HepG2 (cell line): ENCODE data around the gene CAPN2. TPM values are rescaled to one million over a fixed set of nuclear protein-coding genes. Genes with fewer than 3 reads are reported as not detected.

Experiments
- ATAC-seq: fragments of 200-7000 bp; cut with Tn5 transposase; 3 replicates; pipeline ENCODE4 v1.9.1; 2020; ENCODE audit warnings: mild to moderate bottlenecking, moderate library complexity
- BruUV-seq: library from RNA; stranded (reverse); fragments of 400-500 nt; replicated peaks from 2 replicates; lab custom pipeline; 2021; lab: Mats Ljungman, UMichigan
- CTCF ChIA-PET: fragments of 300-600 bp; formaldehyde crosslinking; extraction: SDS; loops from one replicate; lab custom pipeline; 2021; ENCODE audit warnings: low total read pairs, inconsistent platforms, low intra/inter-chr PET ratio; lab: Yijun Ruan, JAX
- POLR2A ChIA-PET: fragments of 350-600 bp; sonication (Branson Sonifier 250); formaldehyde crosslinking; loops from one replicate; lab custom pipeline; 2020; ENCODE audit warnings: antibody characterized with exemption, inconsistent platforms; lab: Yijun Ruan, JAX
- DNase-seq: peaks from one replicate; pipeline ENCODE4 v3.0.0-alpha.2; 2015; ENCODE audit warnings: low spot score
- FAIRE-seq: peaks from 3 replicates; lab custom pipeline; 2011; peaks lifted over from hg19 to GRCh38; lab: Jason Lieb, UNC
- H2AFZ ChIP-seq: one replicate; pipeline ENCODE4 v1.6.1; 2011; ENCODE audit warnings: low read length, inconsistent platforms
- H3K27ac ChIP-seq: fragments of 300-600 bp; 3 replicates; pipeline ENCODE4 v1.8.0; 2011; ENCODE audit warnings: mixed run types, mild to moderate bottlenecking, mixed read lengths, low read length, inconsistent platforms; ENCODE audit not compliant: insufficient read depth; ENCODE audit errors: extremely low read length
- H3K27me3 ChIP-seq, 2 experiments: fragments of 200-600 bp in 1 of 2; 2 replicates in 1 of 2; 3 replicates in 1 of 2; pipeline versions ENCODE4 v1.6.0 to v1.8.0; 2011; ENCODE audit warnings: low read length in 2 of 2, mild to moderate bottlenecking in 2 of 2, moderate library complexity in 2 of 2, inconsistent platforms in 1 of 2; ENCODE audit not compliant: insufficient read depth in 2 of 2, control insufficient read depth in 1 of 2
- H3K36me3 ChIP-seq, 2 experiments: fragments of 200-600 bp in 1 of 2; replicated peaks in 1 of 2; 2 replicates in 1 of 2; 3 replicates in 1 of 2; pipeline versions ENCODE4 v1.5.1 to v1.8.0; 2011; ENCODE audit warnings: low read length in 2 of 2, inconsistent platforms in 1 of 2; ENCODE audit not compliant: insufficient read depth in 2 of 2, control insufficient read depth in 1 of 2
- H3K4me1 ChIP-seq: 2 replicates; pipeline ENCODE4 v1.5.1; 2012; ENCODE audit warnings: low read length, inconsistent platforms; ENCODE audit not compliant: insufficient read depth
- H3K4me2 ChIP-seq: 2 replicates; pipeline ENCODE4 v1.6.0; 2011; ENCODE audit warnings: low read depth, low read length, inconsistent platforms
- H3K4me3 ChIP-seq, 3 experiments: fragments of 200-600 bp in 1 of 3; sonication (generic), shearing (Covaris generic) in 1 of 3; replicated peaks in 1 of 3; 2 replicates each; pipeline ENCODE4 v1.5.1; 2011 to 2016; ENCODE audit warnings: low read length in 3 of 3, inconsistent platforms in 2 of 3, low read depth in 2 of 3, mild to moderate bottlenecking in 2 of 3, control low read depth in 1 of 3, mixed read lengths in 1 of 3; ENCODE audit not compliant: insufficient read depth in 1 of 3
- H3K79me2 ChIP-seq: one replicate; pipeline ENCODE4 v1.6.1; 2011; ENCODE audit warnings: low read length, inconsistent platforms; ENCODE audit not compliant: insufficient read depth
- H3K9ac ChIP-seq: 2 replicates; pipeline ENCODE4 v1.6.0; 2011; ENCODE audit warnings: mild to moderate bottlenecking, low read depth, low read length, inconsistent platforms; ENCODE audit not compliant: insufficient read depth
- H3K9me3 ChIP-seq: 2 replicates; pipeline ENCODE4 v1.5.1; 2012; ENCODE audit warnings: mild to moderate bottlenecking, low read length
- H4K20me1 ChIP-seq: 2 replicates; pipeline ENCODE4 v1.6.0; 2011; ENCODE audit warnings: inconsistent platforms, mild to moderate bottlenecking, low read length, moderate library complexity; ENCODE audit not compliant: insufficient read depth
- AFF4 ChIP-seq: sonication (generic); formaldehyde crosslinking; IDR thresholded peaks from 2 replicates; pipeline ENCODE4 v1.4.0; 2020; ENCODE audit warnings: missing genetic modification reagents
- EEA1 ChIP-seq: sonication (generic); formaldehyde crosslinking; IDR thresholded peaks from 2 replicates; pipeline ENCODE4 v1.5.1; 2020; ENCODE audit warnings: mild to moderate bottlenecking, missing genetic modification reagents, borderline replicate concordance
- IKZF5 ChIP-seq: IDR thresholded peaks from 2 replicates; pipeline ENCODE4 v1.6.1; 2018; ENCODE audit warnings: missing genetic modification reagents, mild to moderate bottlenecking, missing compliant biosample characterization
- KLF9 ChIP-seq: IDR thresholded peaks from 2 replicates; pipeline ENCODE4 v1.6.1; 2016; ENCODE audit warnings: low read depth
- KMT2B ChIP-seq: IDR thresholded peaks from 2 replicates; pipeline ENCODE4 v1.6.1; 2016; ENCODE audit warnings: missing genetic modification reagents, missing compliant biosample characterization
- NR2F2 ChIP-seq: IDR thresholded peaks from 2 replicates; pipeline ENCODE4 v1.6.1; 2012; ENCODE audit warnings: low read depth, inconsistent platforms, borderline replicate concordance
- ONECUT2 ChIP-seq: sonication (generic); formaldehyde crosslinking; IDR thresholded peaks from 2 replicates; pipeline ENCODE4 v1.4.0; 2020; ENCODE audit warnings: missing genetic modification reagents
- RXRB ChIP-seq: IDR thresholded peaks from 2 replicates; pipeline ENCODE4 v1.6.1; 2016; ENCODE audit warnings: borderline replicate concordance, missing genetic modification reagents, missing compliant biosample characterization
- SALL2 ChIP-seq: sonication (generic); formaldehyde crosslinking; IDR thresholded peaks from 2 replicates; pipeline ENCODE4 v1.8.1; 2023; ENCODE audit warnings: mild to moderate bottlenecking, missing genetic modification reagents, inconsistent platforms
- SP140L ChIP-seq: sonication (generic); formaldehyde crosslinking; IDR thresholded peaks from 2 replicates; pipeline ENCODE4 v1.4.0; 2020; ENCODE audit warnings: missing genetic modification reagents, borderline replicate concordance
- TAF1 ChIP-seq: sonication (generic); formaldehyde crosslinking; IDR thresholded peaks from 2 replicates; pipeline ENCODE4 v1.4.0; 2020; ENCODE audit warnings: missing genetic modification reagents
- ZNF552 ChIP-seq: sonication (generic); formaldehyde crosslinking; IDR thresholded peaks from 2 replicates; pipeline ENCODE4 v1.9.0; 2022; ENCODE audit warnings: missing genetic modification reagents, mild to moderate bottlenecking, borderline replicate concordance
- WGBS: methylation state at CpG from one replicate; pipeline ENCODE4 v1.1.6; 2017; ENCODE audit warnings: low lambda C conversion rate; 5-methylcytosine and 5-hydroxymethylcytosine counted together
- in situ Hi-C: cut with HindIII; loops from 2 replicates; pipeline ENCODE4 v1.10.0; 2017; ENCODE audit warnings: low pct_unique_long_range_greater_than_20kb; ENCODE audit not compliant: extremely low pct_ligation_motif_present
- intact Hi-C: fragments of 100-400 bp; cut with micrococcal nuclease; formaldehyde crosslinking; loops from one replicate; pipeline ENCODE4 v1.10.0; 2022; ENCODE audit not compliant: unreplicated experiment
- polyA plus RNA-seq, 8 experiments: library from polyadenylated mRNA; depleted of rRNA in 3 of 8; stranded (reverse) in 7 of 8; unstranded in 1 of 8; fragments of >200 nt; fragmentation: Illumina TruSeq in 4 of 8; extraction: Trizol in 4 of 8; gene quantifications; 2 replicates each; pipeline versions ENCODE4 v1.2.1 to v1.2.3, GENCODE V29; 2011 to 2016; ENCODE audit warnings: low read depth in 4 of 8, missing spikeins in 1 of 8, mixed read lengths in 1 of 8; ENCODE audit not compliant: insufficient read depth in 1 of 8
- total RNA-seq, 5 experiments: library from RNA; depleted of rRNA; stranded (reverse); fragments of >200 nt; fragmentation: Illumina TruSeq; extraction: Trizol; gene quantifications; 2 replicates each; pipeline ENCODE4 v1.2.3, GENCODE V29; 2016; ENCODE audit warnings: low read depth in 1 of 5
- TF ChIP-seq, protein P1 (sequence below): sonication (generic); formaldehyde crosslinking; IDR thresholded peaks from 2 replicates; pipeline ENCODE4 v1.8.0; 2022; ENCODE audit warnings: mild to moderate bottlenecking, missing genetic modification reagents, borderline replicate concordance
- TF ChIP-seq, protein P2 (sequence below): sonication (generic); formaldehyde crosslinking; IDR thresholded peaks from 2 replicates; pipeline ENCODE4 v1.5.1; 2020; ENCODE audit warnings: mild to moderate bottlenecking, missing genetic modification reagents, borderline replicate concordance
- TF ChIP-seq, protein P3 (sequence below): sonication (generic); formaldehyde crosslinking; IDR thresholded peaks from 2 replicates; pipeline ENCODE4 v1.5.0; 2020; ENCODE audit warnings: missing genetic modification reagents

CAPN2 gene
- total and polyA plus RNA-seq, 2 of the 13 experiments (the other 11 are each of a cell fraction or from before 2014, with no cell fraction given): 6.2 to 7.4 TPM

- FAIRE-seq (no peak), DNase-seq (no peak), ATAC-seq (no peak)
- Histone ChIP-seq H3K4me3 (no peak overlapping the region), H3K27me3 (0 out of 5 replicates have a peak, but pooled peaks cover 0 to 2% of the 10 kb centered on the region in 2 experiments), H3K9me3 (no peaks in the 10 kb centered on the region), H3K9ac (no peak overlapping the region), H3K4me2 (no peak overlapping the region), H2AFZ (no peak overlapping the region), H3K27ac (no peak overlapping the region), H4K20me1 (no peaks in the 10 kb centered on the region), H3K4me1 (peaks cover 17% of the 10 kb centered on the region), H3K79me2 (no peaks in the 10 kb centered on the region), H3K36me3 (no peaks in the 10 kb centered on the region; a peak in 1 of 5 replicates)
- TF ChIP-seq KLF9 (CRISPR knock-in tag): no peak
- no peak for TF ChIP-seq KMT2B (CRISPR knock-in tag)
- no peak for TF ChIP-seq ZNF552
- TF ChIP-seq IKZF5 (CRISPR knock-in tag): no peak
- TF ChIP-seq SP140L (CRISPR knock-in tag): no peak
- TF ChIP-seq, protein P1, sequence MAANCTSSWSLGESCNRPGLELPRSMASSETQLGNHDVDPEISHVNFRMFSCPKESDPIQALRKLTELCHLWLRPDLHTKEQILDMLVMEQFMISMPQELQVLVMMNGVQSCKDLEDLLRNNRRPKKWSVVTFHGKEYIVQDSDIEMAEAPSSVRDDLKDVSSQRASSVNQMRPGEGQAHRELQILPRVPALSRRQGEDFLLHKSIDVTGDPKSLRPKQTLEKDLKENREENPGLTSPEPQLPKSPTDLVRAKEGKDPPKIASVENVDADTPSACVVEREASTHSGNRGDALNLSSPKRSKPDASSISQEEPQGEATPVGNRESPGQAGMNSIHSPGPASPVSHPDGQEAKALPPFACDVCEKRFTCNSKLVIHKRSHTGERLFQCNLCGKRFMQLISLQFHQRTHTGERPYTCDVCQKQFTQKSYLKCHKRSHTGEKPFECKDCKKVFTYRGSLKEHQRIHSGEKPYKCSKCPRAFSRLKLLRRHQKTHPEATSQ (CRISPR knock-in tag): no peak
- no peak for TF ChIP-seq AFF4 (CRISPR knock-in tag)
- TF ChIP-seq EEA1 (CRISPR knock-in tag): no peak
- TF ChIP-seq NR2F2: no peak
- TF ChIP-seq TAF1 (CRISPR knock-in tag): no peak
- TF ChIP-seq SALL2 (CRISPR knock-in tag): no peak
- TF ChIP-seq, protein P2, sequence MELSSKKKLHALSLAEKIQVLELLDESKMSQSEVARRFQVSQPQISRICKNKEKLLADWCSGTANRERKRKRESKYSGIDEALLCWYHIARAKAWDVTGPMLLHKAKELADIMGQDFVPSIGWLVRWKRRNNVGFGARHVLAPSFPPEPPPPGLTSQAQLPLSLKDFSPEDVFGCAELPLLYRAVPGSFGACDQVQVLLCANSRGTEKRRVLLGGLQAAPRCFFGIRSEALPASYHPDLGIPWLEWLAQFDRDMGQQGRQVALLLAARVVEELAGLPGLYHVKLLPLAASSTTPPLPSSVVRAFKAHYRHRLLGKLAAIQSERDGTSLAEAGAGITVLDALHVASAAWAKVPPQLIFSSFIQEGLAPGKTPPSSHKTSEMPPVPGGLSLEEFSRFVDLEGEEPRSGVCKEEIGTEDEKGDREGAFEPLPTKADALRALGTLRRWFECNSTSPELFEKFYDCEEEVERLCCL: no peak
- TF ChIP-seq RXRB (CRISPR knock-in tag): no peak
- TF ChIP-seq, protein P3, sequence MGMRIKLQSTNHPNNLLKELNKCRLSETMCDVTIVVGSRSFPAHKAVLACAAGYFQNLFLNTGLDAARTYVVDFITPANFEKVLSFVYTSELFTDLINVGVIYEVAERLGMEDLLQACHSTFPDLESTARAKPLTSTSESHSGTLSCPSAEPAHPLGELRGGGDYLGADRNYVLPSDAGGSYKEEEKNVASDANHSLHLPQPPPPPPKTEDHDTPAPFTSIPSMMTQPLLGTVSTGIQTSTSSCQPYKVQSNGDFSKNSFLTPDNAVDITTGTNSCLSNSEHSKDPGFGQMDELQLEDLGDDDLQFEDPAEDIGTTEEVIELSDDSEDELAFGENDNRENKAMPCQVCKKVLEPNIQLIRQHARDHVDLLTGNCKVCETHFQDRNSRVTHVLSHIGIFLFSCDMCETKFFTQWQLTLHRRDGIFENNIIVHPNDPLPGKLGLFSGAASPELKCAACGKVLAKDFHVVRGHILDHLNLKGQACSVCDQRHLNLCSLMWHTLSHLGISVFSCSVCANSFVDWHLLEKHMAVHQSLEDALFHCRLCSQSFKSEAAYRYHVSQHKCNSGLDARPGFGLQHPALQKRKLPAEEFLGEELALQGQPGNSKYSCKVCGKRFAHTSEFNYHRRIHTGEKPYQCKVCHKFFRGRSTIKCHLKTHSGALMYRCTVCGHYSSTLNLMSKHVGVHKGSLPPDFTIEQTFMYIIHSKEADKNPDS (CRISPR knock-in tag): no peak
- TF ChIP-seq ONECUT2 (CRISPR knock-in tag): no peak
- CTCF ChIA-PET: interaction anchor here (1.4 to 3.6 kb wide), 2 partner anchors 50 to 52 kb away, joined by 11 to 49 read pairs; no protein-coding TSS in a partner anchor
- intact Hi-C loops: loop anchor here (5.0 kb wide), 1 partner anchor 36 kb away; the partner anchor contains the start of gene CAPN2
- WGBS: 75% methylated on average over 13 of the region's 18 CpGs
- in situ Hi-C loops: no loop called here
- POLR2A ChIA-PET: no interaction called here
- no TSS peak for BruUV-seq
Measured at GRCh38 chr1:223748405-223748772, 36.0 kb downstream of the CAPN2 start.
